HepG2 (cell line): ENCODE data around the gene DAB1. TPM values are rescaled to one million over a fixed set of nuclear protein-coding genes. Genes with fewer than 3 reads are reported as not detected.

ENCODE experiments used
- AGO2 ChIP-seq: fragments of 200-400 bp; formaldehyde crosslinking; optimal IDR thresholded peaks from 2 replicates; pipeline ENCODE3; 2017; ENCODE audit warnings: mild to moderate bottlenecking, low read depth, low read length, moderate library complexity
- CEBPB ChIP-seq: IDR thresholded peaks from 2 replicates; pipeline ENCODE4 v1.6.1; 2011; ENCODE audit warnings: low read depth, low read length, improper control_type of control experiment, borderline replicate concordance
- CEBPG ChIP-seq: IDR thresholded peaks from 2 replicates; pipeline ENCODE4 v1.6.1; 2016
- E2F5 ChIP-seq: sonication (generic); formaldehyde crosslinking; conservative IDR thresholded peaks from 2 replicates; pipeline ENCODE4 v1.4.0; 2020; ENCODE audit warnings: missing genetic modification reagents
- FOXK2 ChIP-seq: fragments of 450-650 bp; IDR thresholded peaks from 2 replicates; pipeline ENCODE4 v1.6.1; 2016
- GATAD2A ChIP-seq: IDR thresholded peaks from 2 replicates; pipeline ENCODE4 v1.6.1; 2016
- HMG20B ChIP-seq: conservative IDR thresholded peaks from 2 replicates; pipeline ENCODE4 v1.6.1; 2016; ENCODE audit warnings: missing genetic modification reagents, missing compliant biosample characterization
- HNF4G ChIP-seq, 2 experiments: sonication (generic) in 1 of 2; formaldehyde crosslinking in 1 of 2; IDR thresholded peaks; 2 replicates each; pipeline versions ENCODE4 v1.4.0 to v1.6.1; 2011 to 2020; ENCODE audit warnings: borderline replicate concordance in 2 of 2, low read depth in 2 of 2, mild to moderate bottlenecking in 2 of 2, low read length in 1 of 2, missing genetic modification reagents in 1 of 2, moderate library complexity in 1 of 2
- KDM4B ChIP-seq: sonication (generic); formaldehyde crosslinking; IDR thresholded peaks from 2 replicates; pipeline ENCODE4 v1.4.0; 2020; ENCODE audit warnings: missing genetic modification reagents
- NBN ChIP-seq: fragments of 450-650 bp; conservative IDR thresholded peaks from 2 replicates; pipeline ENCODE4 v1.6.1; 2017
- NR2F6 ChIP-seq, 2 experiments: IDR thresholded peaks; 2 replicates each; pipeline ENCODE4 v1.6.1; 2016; ENCODE audit warnings: antibody characterized with exemption in 1 of 2, mild to moderate bottlenecking in 1 of 2
- PHF21A ChIP-seq: sonication (generic); formaldehyde crosslinking; IDR thresholded peaks from 2 replicates; pipeline ENCODE4 v1.5.0; 2020; ENCODE audit warnings: mild to moderate bottlenecking, missing genetic modification reagents
- PRMT3 ChIP-seq: sonication (generic); formaldehyde crosslinking; IDR thresholded peaks from 2 replicates; pipeline ENCODE4 v1.8.1; 2022; ENCODE audit warnings: low read depth, mild to moderate bottlenecking, moderate library complexity, missing genetic modification reagents, borderline replicate concordance
- RBAK ChIP-seq: sonication (generic); formaldehyde crosslinking; IDR thresholded peaks from 2 replicates; pipeline ENCODE4 v1.5.1; 2020; ENCODE audit warnings: mild to moderate bottlenecking, missing genetic modification reagents
- SP5 ChIP-seq: IDR thresholded peaks from 2 replicates; pipeline ENCODE4 v1.6.1; 2016; ENCODE audit warnings: low read depth, borderline replicate concordance
- SRSF1 ChIP-seq: fragments of 200-400 bp; formaldehyde crosslinking; optimal IDR thresholded peaks from 2 replicates; pipeline ENCODE3; 2017; ENCODE audit warnings: mild to moderate bottlenecking, low read depth, low read length, moderate library complexity
- TCF12 ChIP-seq, 2 experiments: fragments of 450-650 bp in 1 of 2; sonication (generic) in 1 of 2; formaldehyde crosslinking in 1 of 2; IDR thresholded peaks; 2 replicates each; pipeline versions ENCODE4 v1.6.1 to v1.8.0; 2017 to 2022; ENCODE audit warnings: antibody characterized with exemption in 1 of 2, mild to moderate bottlenecking in 1 of 2, missing genetic modification reagents in 1 of 2, moderate library complexity in 1 of 2
- TIGD3 ChIP-seq: sonication (generic); formaldehyde crosslinking; IDR thresholded peaks from 2 replicates; pipeline ENCODE4 v1.5.1; 2020; ENCODE audit warnings: mild to moderate bottlenecking, missing genetic modification reagents, borderline replicate concordance
- XBP1 ChIP-seq: sonication (generic); formaldehyde crosslinking; IDR thresholded peaks from 2 replicates; pipeline ENCODE4 v1.5.0; 2020; ENCODE audit warnings: missing genetic modification reagents
- ZBTB37 ChIP-seq: sonication (generic); formaldehyde crosslinking; IDR thresholded peaks from 2 replicates; pipeline ENCODE4 v1.4.0; 2020; ENCODE audit warnings: mild to moderate bottlenecking, missing genetic modification reagents
- ZFP62 ChIP-seq: sonication (generic); formaldehyde crosslinking; IDR thresholded peaks from 2 replicates; pipeline ENCODE4 v1.4.0; 2020; ENCODE audit warnings: missing genetic modification reagents
- ZNF225 ChIP-seq: sonication (generic); formaldehyde crosslinking; IDR thresholded peaks from 2 replicates; pipeline ENCODE4 v1.4.0; 2020; ENCODE audit warnings: mild to moderate bottlenecking, missing genetic modification reagents
- ZNF292 ChIP-seq: sonication (generic); formaldehyde crosslinking; IDR thresholded peaks from 2 replicates; pipeline ENCODE4 v1.8.1; 2022; ENCODE audit warnings: mild to moderate bottlenecking, low read depth, missing genetic modification reagents, borderline replicate concordance
- ZNF547 ChIP-seq: sonication (generic); formaldehyde crosslinking; IDR thresholded peaks from 2 replicates; pipeline ENCODE4 v1.5.1; 2020; ENCODE audit warnings: mild to moderate bottlenecking, missing genetic modification reagents
- ZNF670 ChIP-seq: sonication (generic); formaldehyde crosslinking; IDR thresholded peaks from 2 replicates; pipeline ENCODE4 v1.8.0; 2022; ENCODE audit warnings: mild to moderate bottlenecking, missing genetic modification reagents, borderline replicate concordance
- ZNF703 ChIP-seq: sonication (generic); formaldehyde crosslinking; IDR thresholded peaks from 2 replicates; pipeline ENCODE4 v1.5.1; 2020; ENCODE audit warnings: missing genetic modification reagents, mild to moderate bottlenecking, moderate library complexity, borderline replicate concordance
- polyA plus RNA-seq, 8 experiments: library from polyadenylated mRNA; depleted of rRNA in 3 of 8; stranded (reverse) in 7 of 8; unstranded in 1 of 8; fragments of >200 nt; fragmentation: Illumina TruSeq in 4 of 8; extraction: Trizol in 4 of 8; gene quantifications; 2 replicates each; pipeline versions ENCODE4 v1.2.1 to v1.2.3, GENCODE V29; 2011 to 2016; ENCODE audit warnings: low read depth in 4 of 8, missing spikeins in 1 of 8, mixed read lengths in 1 of 8; ENCODE audit not compliant: insufficient read depth in 1 of 8
- total RNA-seq, 5 experiments: library from RNA; depleted of rRNA; stranded (reverse); fragments of >200 nt; fragmentation: Illumina TruSeq; extraction: Trizol; gene quantifications; 2 replicates each; pipeline ENCODE4 v1.2.3, GENCODE V29; 2016; ENCODE audit warnings: low read depth in 1 of 5

Gene DAB1
- total and polyA plus RNA-seq, 2 of the 13 experiments (the other 11 are each of a cell fraction or from before 2014, with no cell fraction given): 0.04 to 0.13 TPM

GRCh38 chr1:56967900-56968832 lies 455.7 kb downstream of the DAB1 start (continued):
- no peak for TF ChIP-seq AGO2
- TF ChIP-seq KDM4B (CRISPR knock-in tag): no peak
- 0 out of 2 replicates have a peak, but pooled peaks have one; percentile 49 for TF ChIP-seq CEBPG (CRISPR knock-in tag)
- no peak for TF ChIP-seq PRMT3 (CRISPR knock-in tag)
- TF ChIP-seq E2F5 (CRISPR knock-in tag): no peak
- peak; percentile 68; the same call in 1 of the 2 replicates for TF ChIP-seq FOXK2
- 0 out of 2 replicates have a peak, but pooled peaks have one; percentile 19 for TF ChIP-seq ZNF547 (CRISPR knock-in tag)
- no peak for TF ChIP-seq NBN
- no peak for TF ChIP-seq PHF21A
- no peak for TF ChIP-seq ZNF703
- peak; percentile 63; the same call in 1 of the 2 replicates for TF ChIP-seq HNF4G (IDR thresholded peaks at IDR 0.05; ENCODE audit: borderline replicate concordance, low read depth, low read length)
- no peak for TF ChIP-seq HNF4G (CRISPR knock-in tag; IDR thresholded peaks at IDR 0.05; ENCODE audit: borderline replicate concordance, low read depth)
- no peak for TF ChIP-seq TIGD3 (CRISPR knock-in tag)
- no peak for TF ChIP-seq XBP1
- TF ChIP-seq ZNF670 (CRISPR knock-in tag): no peak
- TF ChIP-seq NR2F6 (IDR thresholded peaks at IDR 0.05): peak; percentile 48; the same call in 1 of the 2 replicates
- peak; percentile 54; the same call in 1 of the 2 replicates for TF ChIP-seq NR2F6 (CRISPR knock-in tag; IDR thresholded peaks at IDR 0.05)
- TF ChIP-seq ZNF292 (CRISPR knock-in tag): peak; percentile 64; the same call in 1 of the 2 replicates
- TF ChIP-seq RBAK (CRISPR knock-in tag): no peak
- TF ChIP-seq ZNF225 (CRISPR knock-in tag): no peak
- TF ChIP-seq ZFP62 (CRISPR knock-in tag): no peak
- no peak for TF ChIP-seq HMG20B (CRISPR knock-in tag)
- peak; percentile 34; the same call in 1 of the 2 replicates for TF ChIP-seq CEBPB
- peak; percentile 64 for TF ChIP-seq GATAD2A
- TF ChIP-seq ZBTB37: no peak
- no peak for TF ChIP-seq TCF12 (IDR thresholded peaks at IDR 0.05)
- TF ChIP-seq TCF12 (CRISPR knock-in tag; IDR thresholded peaks at IDR 0.05): 0 out of 2 replicates have a peak, but pooled peaks have one; percentile 38
- no peak for TF ChIP-seq SP5
- TF ChIP-seq SRSF1: no peak
